ENCODE measurements around the gene XXYLT1. TPM values are rescaled to one million over a fixed set of nuclear protein-coding genes. Genes with fewer than 3 reads are reported as not detected.

Gene XXYLT1
- total RNA-seq, 1 donor from 2014 or later, result 41.1 TPM

DNA sequence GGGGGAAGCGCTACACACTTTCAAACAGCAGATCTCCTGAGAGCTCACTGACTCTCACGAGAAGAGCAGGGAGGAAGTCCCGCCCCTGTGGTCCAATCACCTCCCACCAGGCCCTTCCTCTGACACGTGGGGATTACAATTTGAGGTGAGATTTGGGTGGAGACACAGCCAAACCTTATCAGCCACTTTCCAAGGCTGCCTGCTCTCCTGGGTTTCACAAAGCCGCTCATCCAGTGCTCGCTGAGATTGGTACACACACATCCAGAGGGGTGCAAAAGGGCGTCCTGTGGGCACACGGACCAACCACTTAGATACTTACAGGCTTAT, 23.1 kb downstream of the XXYLT1 start:
- H3K27ac Mint-ChIP-seq (ENCODE audit: unreplicated experiment), result peak overlapping the region; percentile 92
- no peak for DNase-seq (ENCODE audit: low read depth, low spot score)
- H3K9me3 Mint-ChIP-seq, result no peaks in the 10 kb centered on the region
- no peak overlapping the region for H3K4me3 Mint-ChIP-seq
- TF ChIP-seq, protein P1, sequence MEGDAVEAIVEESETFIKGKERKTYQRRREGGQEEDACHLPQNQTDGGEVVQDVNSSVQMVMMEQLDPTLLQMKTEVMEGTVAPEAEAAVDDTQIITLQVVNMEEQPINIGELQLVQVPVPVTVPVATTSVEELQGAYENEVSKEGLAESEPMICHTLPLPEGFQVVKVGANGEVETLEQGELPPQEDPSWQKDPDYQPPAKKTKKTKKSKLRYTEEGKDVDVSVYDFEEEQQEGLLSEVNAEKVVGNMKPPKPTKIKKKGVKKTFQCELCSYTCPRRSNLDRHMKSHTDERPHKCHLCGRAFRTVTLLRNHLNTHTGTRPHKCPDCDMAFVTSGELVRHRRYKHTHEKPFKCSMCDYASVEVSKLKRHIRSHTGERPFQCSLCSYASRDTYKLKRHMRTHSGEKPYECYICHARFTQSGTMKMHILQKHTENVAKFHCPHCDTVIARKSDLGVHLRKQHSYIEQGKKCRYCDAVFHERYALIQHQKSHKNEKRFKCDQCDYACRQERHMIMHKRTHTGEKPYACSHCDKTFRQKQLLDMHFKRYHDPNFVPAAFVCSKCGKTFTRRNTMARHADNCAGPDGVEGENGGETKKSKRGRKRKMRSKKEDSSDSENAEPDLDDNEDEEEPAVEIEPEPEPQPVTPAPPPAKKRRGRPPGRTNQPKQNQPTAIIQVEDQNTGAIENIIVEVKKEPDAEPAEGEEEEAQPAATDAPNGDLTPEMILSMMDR (conservative IDR thresholded peaks at IDR 0.05), result no peak
- H3K36me3 Mint-ChIP-seq (ENCODE audit: low read depth), result peaks cover 6% of the 10 kb centered on the region
- peaks cover 20% of the 10 kb centered on the region for H3K4me1 Mint-ChIP-seq
- H3K27me3 Mint-ChIP-seq (ENCODE audit: low read depth), result no peaks in the 10 kb centered on the region

DNA sequence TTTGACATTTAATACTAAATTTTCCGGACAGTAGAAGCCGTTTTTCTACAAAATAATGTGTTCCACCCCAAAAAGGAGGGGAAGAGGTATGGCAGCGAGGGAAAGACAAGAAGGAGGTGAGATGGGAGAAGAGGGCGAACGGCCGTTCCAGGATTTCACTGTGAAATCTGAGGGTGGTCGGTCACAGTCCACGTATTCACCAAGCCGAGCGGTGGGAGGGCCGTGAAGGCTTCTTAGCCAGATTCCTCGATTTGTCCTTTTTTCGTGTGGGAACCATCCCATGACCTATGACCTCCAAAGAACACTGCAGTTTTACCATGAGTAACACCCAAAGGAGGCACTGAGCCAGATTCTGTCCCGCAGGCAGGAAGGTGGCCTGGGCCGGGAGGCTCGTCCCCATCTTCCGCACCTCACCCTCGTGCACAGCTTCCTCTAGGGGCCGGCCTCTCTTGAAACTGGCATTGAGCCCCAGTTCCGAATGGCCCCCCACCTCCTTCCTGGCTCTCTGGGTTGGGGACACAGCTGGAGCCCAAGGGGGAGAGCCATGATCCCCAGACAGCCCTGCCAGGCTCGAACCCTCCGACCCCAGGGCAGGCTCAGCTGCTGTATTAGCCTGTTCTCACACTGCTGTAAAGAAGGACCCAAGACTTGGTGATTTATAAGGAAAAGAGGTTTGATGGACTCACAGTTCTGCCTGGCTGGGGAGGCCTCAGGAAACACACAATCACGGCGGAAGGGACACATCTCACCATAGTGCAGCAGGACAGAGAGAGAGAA, 23.7 kb downstream of the XXYLT1 start:
- no peaks in the 10 kb centered on the region for H3K27me3 Mint-ChIP-seq (ENCODE audit: low read depth)
- TF ChIP-seq, protein P1 (conservative IDR thresholded peaks at IDR 0.05), result no peak
- H3K9me3 Mint-ChIP-seq, result no peaks in the 10 kb centered on the region
- DNase-seq (ENCODE audit: low read depth, low spot score), result no peak
- H3K27ac Mint-ChIP-seq (ENCODE audit: unreplicated experiment), result peak overlapping the region; percentile 92
- no peak overlapping the region for H3K4me3 Mint-ChIP-seq
- peaks cover 17% of the 10 kb centered on the region for H3K4me1 Mint-ChIP-seq
- peaks cover 6% of the 10 kb centered on the region for H3K36me3 Mint-ChIP-seq (ENCODE audit: low read depth)

DNA sequence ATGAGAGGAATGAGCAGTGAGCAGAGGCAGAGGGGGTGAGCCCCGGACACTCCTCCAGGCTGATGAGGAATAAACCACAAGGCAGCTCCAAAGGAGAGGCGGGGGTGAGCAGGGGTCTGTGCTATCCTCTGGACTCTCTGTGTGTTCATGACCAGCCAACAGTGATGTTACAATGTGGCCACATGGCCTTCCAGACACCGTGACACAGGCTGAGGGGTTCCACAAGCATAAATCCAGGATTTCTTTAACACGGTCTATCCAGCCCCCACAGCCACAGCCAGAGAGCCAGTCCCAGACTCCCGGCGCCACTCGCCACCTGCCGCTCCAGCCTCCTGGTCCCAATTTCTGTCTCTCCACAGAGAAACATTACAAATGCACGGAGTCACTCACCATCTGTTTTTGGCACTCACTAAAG, 24.4 kb downstream of the XXYLT1 start:
- Mint-ChIP-seq H3K4me1 (peaks cover 17% of the 10 kb centered on the region), H3K9me3 (no peaks in the 10 kb centered on the region), H3K4me3 (no peak overlapping the region), H3K36me3 (ENCODE audit: low read depth) (peaks cover 6% of the 10 kb centered on the region), H3K27me3 (ENCODE audit: low read depth) (no peaks in the 10 kb centered on the region), H3K27ac (ENCODE audit: unreplicated experiment) (peak overlapping the region; percentile 88)
- TF ChIP-seq, protein P1 (conservative IDR thresholded peaks at IDR 0.05), result no peak
- DNase-seq (ENCODE audit: low read depth, low spot score), result no peak

DNA sequence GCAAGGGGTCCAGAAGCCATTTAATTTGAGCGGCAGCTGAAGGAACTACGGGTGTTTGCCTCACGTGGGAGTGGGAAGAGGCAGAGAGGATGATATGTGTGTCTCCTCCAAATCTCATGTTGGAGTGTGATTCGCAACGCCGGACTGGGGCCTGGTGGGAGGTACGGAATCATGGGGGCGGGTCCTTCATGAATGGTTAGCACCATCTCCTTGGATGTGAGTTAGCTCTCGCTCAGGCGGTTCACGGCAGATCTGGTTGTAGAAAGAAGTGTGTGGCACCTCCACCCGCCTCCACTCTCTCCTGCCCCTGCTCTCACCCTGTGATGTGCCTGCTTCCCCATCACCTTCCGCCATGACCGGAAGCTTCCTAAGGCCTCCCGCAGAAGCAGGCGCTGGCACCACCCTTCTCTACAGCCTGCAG, 25.4 kb downstream of the XXYLT1 start:
- no peaks in the 10 kb centered on the region for H3K9me3 Mint-ChIP-seq
- no peaks in the 10 kb centered on the region for H3K27me3 Mint-ChIP-seq (ENCODE audit: low read depth)
- no peak overlapping the region for H3K4me3 Mint-ChIP-seq
- H3K4me1 Mint-ChIP-seq, result peaks cover 22% of the 10 kb centered on the region
- no peak overlapping the region for H3K27ac Mint-ChIP-seq (ENCODE audit: unreplicated experiment)
- peaks cover 6% of the 10 kb centered on the region for H3K36me3 Mint-ChIP-seq (ENCODE audit: low read depth)
- TF ChIP-seq, protein P1 (conservative IDR thresholded peaks at IDR 0.05), result no peak
- no peak for DNase-seq (ENCODE audit: low read depth, low spot score)

DNA sequence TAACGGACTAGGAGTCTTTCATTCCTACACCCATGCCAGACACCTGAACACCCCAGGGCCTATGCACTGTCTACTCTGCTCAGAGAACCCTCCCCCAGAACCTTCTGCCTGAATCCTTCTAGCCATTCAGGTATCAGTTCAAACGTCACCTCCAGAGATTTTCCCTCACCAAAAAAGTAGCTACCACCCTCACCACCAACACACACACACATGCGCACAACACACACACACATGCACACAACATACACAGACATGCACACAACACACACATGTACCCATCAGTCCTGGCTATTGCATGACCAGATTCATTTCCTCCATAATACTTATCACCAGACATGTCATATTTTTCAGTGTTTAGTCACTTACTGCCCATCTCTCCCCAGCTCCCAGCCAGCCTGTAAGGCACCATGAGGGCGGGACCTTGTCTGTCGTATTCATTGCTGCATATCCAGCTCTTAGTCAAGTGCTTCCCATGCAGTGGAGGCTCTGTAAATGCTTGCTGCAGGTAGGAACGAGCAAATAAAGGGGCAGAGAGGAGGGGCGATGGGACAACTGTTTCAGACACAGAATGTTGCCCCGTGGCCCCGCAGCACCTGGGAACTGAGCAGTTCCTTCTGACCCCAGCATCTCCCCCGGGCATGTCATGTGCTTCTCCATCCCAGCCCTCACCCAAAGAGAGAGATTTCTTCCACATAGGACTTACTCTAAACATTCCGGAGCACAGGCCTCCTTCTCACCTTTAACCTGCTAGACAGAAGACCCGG, 29.2 kb downstream of the XXYLT1 start:
- TF ChIP-seq, protein P1 (conservative IDR thresholded peaks at IDR 0.05), result no peak
- H3K27me3 Mint-ChIP-seq (ENCODE audit: low read depth), result no peaks in the 10 kb centered on the region
- no peak overlapping the region for H3K27ac Mint-ChIP-seq (ENCODE audit: unreplicated experiment)
- no peak overlapping the region for H3K4me3 Mint-ChIP-seq
- no peaks in the 10 kb centered on the region for H3K9me3 Mint-ChIP-seq
- H3K36me3 Mint-ChIP-seq (ENCODE audit: low read depth), result peaks cover 7% of the 10 kb centered on the region
- DNase-seq (ENCODE audit: low read depth, low spot score), result no peak
- H3K4me1 Mint-ChIP-seq, result peaks cover 31% of the 10 kb centered on the region
